ENCODE results near the gene SCGB1C2.

SCGB1C2 gene

DNA sequence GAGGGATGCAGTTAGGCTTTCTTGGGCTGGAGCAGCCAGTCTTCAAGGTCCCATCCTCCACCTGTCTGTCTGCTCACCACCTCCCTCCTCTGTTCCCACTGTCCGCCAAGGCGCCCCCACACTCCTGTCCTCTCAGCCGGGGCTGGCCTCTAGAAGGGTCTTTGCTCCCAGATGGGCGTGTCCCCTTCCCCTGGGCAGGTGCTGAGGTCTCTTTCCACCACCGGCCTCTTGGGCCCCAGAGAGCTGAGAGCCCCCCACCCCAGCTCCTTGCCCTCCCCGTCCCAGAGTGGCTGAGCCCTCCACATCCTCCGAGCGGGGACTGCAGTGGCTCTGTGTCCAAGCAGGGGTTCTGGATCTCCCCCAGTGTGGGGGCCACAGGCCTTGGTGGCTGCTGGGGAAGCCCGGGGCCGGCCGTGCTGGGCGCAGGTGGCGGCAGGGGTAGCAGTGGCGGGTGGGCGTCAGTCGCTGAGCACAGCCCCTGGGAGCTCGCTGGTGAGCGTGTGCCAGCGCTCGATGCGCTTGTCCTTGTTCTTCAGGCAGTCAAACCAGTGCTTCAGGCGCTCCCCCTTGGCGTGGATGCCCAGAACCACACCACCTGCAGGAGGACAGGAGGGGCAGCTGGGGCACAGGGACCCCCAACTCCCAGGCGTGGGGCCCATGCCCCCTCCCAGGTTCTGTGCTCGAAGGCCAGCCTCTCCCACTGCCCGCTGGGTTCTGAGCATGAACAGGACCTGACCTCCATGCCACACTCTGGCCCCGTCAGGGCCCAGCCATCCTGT lies 9.8 kb downstream of the SCGB1C2 start:
- peak in 19 of 42 donors; percentile 1 to 37 (median 14) for DNase-seq
- intact Hi-C loops (cut with DNase I) = loop anchor here (5.0 kb wide), 1 partner anchor 240 kb away; no protein-coding TSS in a partner anchor

DNA sequence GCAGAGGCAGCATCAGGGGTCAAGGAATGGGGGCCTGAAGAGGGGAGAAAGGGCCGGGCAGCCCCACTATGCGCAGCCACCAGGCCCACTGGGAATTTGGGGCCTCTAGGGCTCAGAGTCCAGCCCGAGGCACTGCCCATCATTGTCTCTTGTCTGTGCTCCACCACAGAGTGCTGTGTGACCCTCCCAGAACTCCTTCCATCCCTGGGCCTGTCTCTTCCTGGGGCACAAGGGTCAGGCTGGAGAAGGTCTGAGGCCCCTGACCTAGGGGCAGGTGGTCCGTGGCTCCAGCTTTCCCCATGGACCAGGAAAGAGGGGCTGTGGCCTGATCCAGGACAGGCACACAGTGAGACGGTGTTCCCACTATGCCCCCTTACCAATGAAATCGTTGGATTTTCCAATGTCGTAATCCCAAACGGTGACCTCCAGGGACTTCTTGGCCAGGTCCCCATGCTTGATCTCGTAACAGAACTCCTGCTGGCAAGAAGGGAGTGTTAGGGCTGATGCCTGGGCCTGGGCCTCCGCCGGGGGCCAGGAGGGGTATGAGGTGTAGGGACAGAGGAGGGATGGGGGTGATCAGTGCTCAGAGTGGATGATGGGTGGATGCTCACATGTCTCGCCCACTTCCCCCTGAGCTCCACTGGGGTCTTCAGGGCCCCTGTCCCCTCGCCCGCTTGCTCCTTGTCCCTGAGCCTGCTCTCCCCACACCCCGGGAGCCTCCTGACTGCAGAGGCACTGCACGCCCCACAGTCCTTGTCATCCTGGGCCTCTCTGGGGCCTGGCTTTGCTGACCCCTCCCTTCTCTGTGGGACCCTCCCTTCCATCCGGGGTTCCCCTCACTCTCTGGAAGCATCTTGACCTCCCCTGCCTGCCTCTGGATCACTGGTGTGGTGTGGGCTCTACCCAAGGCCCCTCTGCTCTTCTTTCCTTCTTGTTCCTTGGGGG lies 10.7 kb downstream of the SCGB1C2 start:
- DNase-seq = peak in 17 of 42 donors; percentile 0 to 29 (median 6)
- intact Hi-C loops (cut with DNase I) = loop anchor here (5.0 kb wide), 1 partner anchor 239 kb away; no protein-coding TSS in a partner anchor

GRCh38 chr17:148757-149156 lies 11.4 kb downstream of the SCGB1C2 start:
- peak in 10 of 42 donors; percentile 0 to 15 (median 4) for DNase-seq
- intact Hi-C loops (cut with DNase I) = loop anchor here (5.0 kb wide), 1 partner anchor 239 kb away; no protein-coding TSS in a partner anchor

- intact Hi-C loops (cut with DNase I) = loop anchor here (5.0 kb wide), 1 partner anchor 238 kb away; no protein-coding TSS in a partner anchor
- peak in 18 of 42 donors; percentile 1 to 33 (median 8) for DNase-seq
These were observed 11.9 kb downstream of the SCGB1C2 start for GRCh38 chr17:149231-149630.

DNA sequence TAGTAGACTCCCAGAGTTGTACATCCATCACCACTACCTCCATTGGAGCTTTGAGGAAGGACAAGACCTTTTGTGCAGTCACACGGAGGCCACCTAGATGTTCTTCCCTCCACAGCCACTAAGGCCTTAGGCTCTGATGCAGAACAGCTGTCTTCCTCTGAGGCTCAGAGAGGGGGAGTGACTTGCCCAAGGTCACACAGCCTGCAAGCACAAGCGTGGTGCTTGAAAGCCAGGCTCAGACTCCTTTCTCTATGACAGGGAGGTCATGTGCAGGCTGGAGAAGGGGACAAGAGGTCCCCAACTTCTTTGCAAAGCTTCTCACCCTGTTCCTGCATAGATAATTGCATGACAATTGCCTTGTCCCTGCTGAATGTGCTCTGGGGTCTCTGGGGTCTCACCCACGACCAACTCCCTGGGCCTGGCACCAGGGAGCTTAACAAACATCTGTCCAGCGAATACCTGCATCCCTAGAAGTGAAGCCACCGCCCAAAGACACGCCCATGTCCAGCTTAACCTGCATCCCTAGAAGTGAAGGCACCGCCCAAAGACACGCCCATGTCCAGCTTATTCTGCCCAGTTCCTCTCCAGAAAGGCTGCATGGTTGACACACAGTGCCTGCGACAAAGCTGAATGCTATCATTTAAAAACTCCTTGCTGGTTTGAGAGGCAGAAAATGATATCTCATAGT lies 12.7 kb downstream of the SCGB1C2 start:
- DNase-seq = peak in 10 of 42 donors; percentile 2 to 14 (median 10)
- intact Hi-C loops (cut with DNase I) = loop anchor here (5.0 kb wide), 1 partner anchor 237 kb away; no protein-coding TSS in a partner anchor

- DNase-seq = peak in 3 of 42 donors; percentile 3 to 5 (median 5)
- intact Hi-C loops (cut with DNase I) = no loop called here
These were observed 13.6 kb downstream of the SCGB1C2 start for GRCh38 chr17:151004-151403.

GRCh38 chr17:151886-152859 lies 14.8 kb downstream of the SCGB1C2 start:
- intact Hi-C loops (cut with DNase I) = no loop called here
- peak in 9 of 42 donors; percentile 2 to 36 (median 13) for DNase-seq

DNA sequence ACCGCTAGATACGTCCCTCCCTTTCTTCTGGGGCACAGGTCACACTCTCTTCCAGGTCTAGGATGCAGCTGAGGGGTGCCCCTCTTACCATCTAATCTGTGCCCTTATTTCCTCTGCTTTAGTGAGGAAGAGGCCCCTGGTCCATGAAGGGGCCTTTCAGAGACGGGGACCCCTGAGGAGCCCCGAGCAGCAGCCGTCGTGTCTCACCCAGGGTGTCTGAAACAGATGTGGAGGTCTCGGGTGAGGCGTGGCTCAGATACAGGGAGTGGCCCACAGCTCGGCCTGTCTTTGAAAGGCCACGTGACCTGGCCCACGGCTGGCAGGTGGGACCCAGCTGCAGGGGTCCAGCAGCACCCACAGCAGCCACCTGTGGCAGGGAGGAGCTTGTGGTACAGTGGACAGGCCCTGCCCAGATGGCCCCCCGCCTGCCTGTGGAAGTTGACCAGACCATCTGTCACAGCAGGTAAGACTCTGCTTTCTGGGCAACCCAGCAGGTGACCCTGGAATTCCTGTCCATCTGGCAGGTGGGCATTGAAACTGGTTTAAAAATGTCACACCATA lies 15.6 kb downstream of the SCGB1C2 start:
- intact Hi-C loops (cut with DNase I) = no loop called here
- peak in 4 of 42 donors; percentile 2 to 27 (median 14) for DNase-seq

- DNase-seq = no peak
- intact Hi-C loops (cut with DNase I) = no loop called here
These were observed 16.5 kb downstream of the SCGB1C2 start for GRCh38 chr17:153851-154250.

DNA sequence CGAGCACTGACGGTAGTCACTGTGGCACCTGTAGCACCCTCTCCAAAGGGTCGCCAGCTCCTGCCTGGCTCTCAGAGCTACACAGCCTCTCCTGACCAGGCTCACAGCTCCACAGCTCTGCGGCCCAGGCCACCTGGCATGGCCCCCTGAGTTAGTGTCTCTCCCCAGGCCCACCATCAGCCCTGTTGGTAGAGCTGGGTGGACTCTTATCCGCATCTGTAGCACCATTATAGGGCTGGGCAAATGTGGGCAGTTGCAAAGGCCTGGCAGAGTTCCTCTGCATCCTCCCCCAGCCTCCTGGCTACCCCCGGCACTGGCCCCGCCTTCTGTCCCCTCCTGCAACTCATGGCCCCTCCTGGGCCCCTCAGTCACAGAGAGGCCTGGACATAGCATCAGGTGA lies 18.2 kb downstream of the SCGB1C2 start:
- DNase-seq = no peak
- intact Hi-C loops (cut with DNase I) = no loop called here

DNA sequence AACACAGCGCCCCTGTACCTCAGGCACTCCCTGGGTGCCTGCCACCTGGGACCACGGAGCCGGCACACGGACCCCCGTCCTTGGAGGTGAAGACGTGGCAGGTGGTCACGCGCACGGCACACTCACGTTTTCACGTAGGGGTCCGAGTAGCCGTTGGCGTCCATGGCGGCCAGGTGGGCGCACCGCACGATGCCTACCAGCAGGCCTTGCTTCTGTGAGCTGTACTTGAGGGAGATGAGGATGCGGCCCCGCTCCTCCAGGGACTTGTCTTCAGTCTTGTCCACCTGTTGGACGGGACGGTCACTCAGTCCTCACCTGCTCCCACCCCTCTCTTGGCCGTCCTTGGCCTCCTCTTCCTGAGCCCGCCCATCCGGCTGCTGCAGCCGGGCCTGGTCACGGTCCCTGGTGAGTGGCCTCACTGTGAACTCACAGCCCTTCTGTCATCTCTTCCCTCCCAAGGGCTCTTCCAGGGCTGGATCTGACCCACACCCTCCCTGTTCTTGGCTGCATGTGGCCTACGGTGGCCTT lies 18.8 kb downstream of the SCGB1C2 start:
- intact Hi-C loops (cut with DNase I) = no loop called here
- no peak for DNase-seq

GRCh38 chr17:156946-157345 lies 19.6 kb downstream of the SCGB1C2 start:
- DNase-seq = no peak
- intact Hi-C loops (cut with DNase I) = no loop called here

GRCh38 chr17:157901-158300 lies 20.5 kb downstream of the SCGB1C2 start:
- DNase-seq = no peak
- intact Hi-C loops (cut with DNase I) = no loop called here

- intact Hi-C loops (cut with DNase I) = no loop called here
- DNase-seq = no peak
These were observed 21.0 kb downstream of the SCGB1C2 start for GRCh38 chr17:158379-158778.

- no peak for DNase-seq
- intact Hi-C loops (cut with DNase I) = loop anchor here (5.0 kb wide), 1 partner anchor 223 kb away; no protein-coding TSS in a partner anchor
These were observed 22.2 kb downstream of the SCGB1C2 start for GRCh38 chr17:159609-160008.

- no peak for DNase-seq
- intact Hi-C loops (cut with DNase I) = loop anchor here (5.0 kb wide), 1 partner anchor 222 kb away; no protein-coding TSS in a partner anchor
These were observed 23.0 kb downstream of the SCGB1C2 start for GRCh38 chr17:160336-160735.

- intact Hi-C loops (cut with DNase I) = loop anchor here (5.0 kb wide), 1 partner anchor 221 kb away; no protein-coding TSS in a partner anchor
- no peak for DNase-seq
These were observed 24.1 kb downstream of the SCGB1C2 start for GRCh38 chr17:161481-161880.

All from head of caudate nucleus (tissue), 42 donors.